GM12872 (cell line): Measurements from ENCODE around the gene STK33.

ENCODE experiments used
- CTCF ChIP-seq: IDR thresholded peaks from 3 replicates; pipeline ENCODE4 v1.5.1; 2011; ENCODE audit warnings: low read depth, mild to moderate bottlenecking, low read length, moderate library complexity; ENCODE audit not compliant: insufficient read depth

Gene STK33

DNA sequence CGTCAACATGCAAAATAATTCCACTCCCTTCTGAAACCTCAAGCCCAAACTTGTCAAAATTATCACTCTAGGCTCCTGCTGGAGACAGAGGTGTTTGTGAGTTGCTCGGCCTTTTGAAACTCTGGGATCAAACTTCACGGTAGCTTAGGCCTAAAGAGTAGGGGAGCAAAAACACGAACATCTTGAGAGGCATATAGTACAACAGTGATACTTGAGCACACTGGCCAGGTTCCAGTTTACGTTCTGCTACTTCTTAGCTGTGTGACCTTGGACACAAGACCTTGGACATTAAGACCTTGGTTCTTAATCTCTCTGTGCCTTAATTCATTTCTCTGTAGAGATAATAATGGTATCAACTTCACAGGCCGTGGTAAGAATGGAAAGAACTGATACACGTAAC lies 206.9 kb downstream of the STK33 start:
- no peak for TF ChIP-seq CTCF

DNA sequence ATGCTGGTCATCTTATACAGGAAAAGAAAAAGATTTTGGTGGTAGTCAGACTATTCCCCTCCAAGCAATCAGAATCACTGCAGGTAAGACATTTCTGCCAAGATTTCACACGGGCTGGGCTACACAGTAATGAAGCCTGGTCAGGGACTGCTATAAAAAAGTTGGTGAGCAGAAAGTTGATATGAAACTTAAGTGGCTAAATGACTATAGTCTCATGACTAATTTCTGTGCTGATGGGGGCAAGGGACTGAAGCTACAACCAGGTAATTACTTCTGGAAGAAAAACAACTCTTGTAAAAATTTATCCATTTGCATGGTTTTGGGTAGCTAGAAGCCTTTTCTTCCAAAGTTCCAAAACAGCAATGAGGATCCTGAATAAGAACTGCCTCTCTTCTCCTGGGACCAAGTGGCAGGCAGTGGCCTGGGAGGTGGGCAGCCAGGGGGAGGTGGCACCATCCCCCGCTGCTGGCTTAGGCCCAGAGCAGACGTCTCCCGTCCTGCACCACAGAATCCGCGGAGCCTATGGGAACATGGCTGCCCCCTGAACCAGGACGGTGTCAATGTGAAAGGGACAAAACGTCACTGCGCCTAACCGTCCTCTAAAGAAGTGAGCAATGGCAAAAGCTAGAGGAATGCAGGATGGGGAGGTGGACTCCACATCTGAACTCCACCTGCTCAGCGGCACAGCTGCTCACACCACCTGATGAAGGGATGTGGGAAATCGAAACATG lies 207.7 kb downstream of the STK33 start:
- TF ChIP-seq CTCF: no peak

- no peak for TF ChIP-seq CTCF
Measured at GRCh38 chr11:8384199-8384821, 209.7 kb downstream of the STK33 start.

GRCh38 chr11:8383627-8384026 lies 210.4 kb downstream of the STK33 start:
- no peak for TF ChIP-seq CTCF

DNA sequence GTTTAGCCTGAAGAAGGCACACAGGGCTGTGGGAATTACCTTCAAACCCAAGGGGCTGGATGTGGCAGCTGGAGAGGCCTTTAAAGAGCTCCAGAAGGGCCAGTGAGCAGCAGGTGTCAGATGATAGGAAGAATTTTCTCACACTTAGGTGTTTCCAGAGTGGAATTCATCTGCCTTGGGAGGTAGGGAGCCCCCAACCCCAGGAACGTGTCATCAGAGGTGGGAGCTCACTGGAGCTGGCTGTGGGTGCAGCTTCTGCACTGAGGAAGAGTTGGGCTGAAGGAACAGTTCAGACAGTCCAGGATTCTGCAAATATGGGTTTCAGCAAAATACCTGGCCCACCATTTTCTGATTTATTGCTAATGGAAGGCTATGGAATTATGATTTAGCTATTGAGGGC lies 210.8 kb downstream of the STK33 start:
- TF ChIP-seq CTCF: no peak

GRCh38 chr11:8382436-8383053 lies 211.5 kb downstream of the STK33 start:
- TF ChIP-seq CTCF: no peak

GRCh38 chr11:8381871-8382396 lies 212.1 kb downstream of the STK33 start:
- TF ChIP-seq CTCF: no peak
